GM12873 (cell line): ENCODE data around the gene SEC24D.
A peak's percentile ranks its signal among the peaks of the same experiment; 100 is the strongest.

Source experiments
- CTCF ChIP-seq: IDR thresholded peaks from 2 replicates; pipeline ENCODE4 v1.5.1; 2012; ENCODE audit warnings: low read depth, mild to moderate bottlenecking, moderate library complexity, low read length, control low read depth; ENCODE audit not compliant: insufficient read depth; ENCODE audit errors: missing control alignments

Gene SEC24D

GRCh38 chr4:118680808-118681207 is 155.1 kb downstream of the SEC24D start:
- peak; percentile 2 for TF ChIP-seq CTCF

DNA sequence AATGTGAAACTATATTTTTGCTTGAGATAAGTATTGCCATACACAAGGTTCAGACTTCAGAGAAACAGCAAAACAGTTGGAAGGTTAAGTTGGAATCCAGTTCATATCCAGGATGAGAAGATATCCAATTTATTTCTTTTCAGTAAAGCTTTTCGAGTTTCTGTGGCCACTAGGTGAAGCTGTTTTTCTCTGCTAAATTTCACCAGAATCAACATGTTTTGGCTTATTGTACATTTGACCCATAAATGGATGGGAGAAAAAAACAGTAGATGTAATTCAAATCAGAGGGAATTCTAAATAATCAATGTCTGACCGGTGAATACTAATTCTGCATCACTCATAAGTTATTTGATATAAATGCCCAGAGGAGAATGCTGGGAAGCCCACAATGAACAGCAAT is 159.8 kb downstream of the SEC24D start:
- no peak for TF ChIP-seq CTCF
